ENCODE measurements around the gene CALCB.
"Not testable (repeated sequence)": the region's sequence is repeated elsewhere in the genome, so short reads cannot be mapped to it uniquely, and the experiment has no call there.

- not testable (repeated sequence) for TF ChIP-seq CUX1 (IDR thresholded peaks at IDR 0.05; ENCODE audit: insufficient replicate concordance, low read depth, low read length); RCOR1 (conservative IDR thresholded peaks at IDR 0.05; ENCODE audit: low read depth, low read length); POLR2A (IDR thresholded peaks at IDR 0.05; ENCODE audit: low read depth, low read length); EZH2 (IDR thresholded peaks at IDR 0.05; ENCODE audit: borderline replicate concordance, control insufficient read depth, low read depth, low read length); CHD2 (IDR thresholded peaks at IDR 0.05; ENCODE audit: borderline replicate concordance, low read depth, low read length); POLR2AphosphoS5 (IDR thresholded peaks at IDR 0.05; ENCODE audit: low read length); ZNF274 (IDR thresholded peaks at IDR 0.05; ENCODE audit: insufficient read depth, insufficient read length); SPI1 (IDR thresholded peaks at IDR 0.05; ENCODE audit: borderline replicate concordance, insufficient read depth, low read depth, low read length)
- TF ChIP-seq, protein P1, sequence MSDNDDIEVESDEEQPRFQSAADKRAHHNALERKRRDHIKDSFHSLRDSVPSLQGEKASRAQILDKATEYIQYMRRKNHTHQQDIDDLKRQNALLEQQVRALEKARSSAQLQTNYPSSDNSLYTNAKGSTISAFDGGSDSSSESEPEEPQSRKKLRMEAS (IDR thresholded peaks at IDR 0.05; ENCODE audit: low read depth, low read length): not testable (repeated sequence)
- TF ChIP-seq, protein P2, sequence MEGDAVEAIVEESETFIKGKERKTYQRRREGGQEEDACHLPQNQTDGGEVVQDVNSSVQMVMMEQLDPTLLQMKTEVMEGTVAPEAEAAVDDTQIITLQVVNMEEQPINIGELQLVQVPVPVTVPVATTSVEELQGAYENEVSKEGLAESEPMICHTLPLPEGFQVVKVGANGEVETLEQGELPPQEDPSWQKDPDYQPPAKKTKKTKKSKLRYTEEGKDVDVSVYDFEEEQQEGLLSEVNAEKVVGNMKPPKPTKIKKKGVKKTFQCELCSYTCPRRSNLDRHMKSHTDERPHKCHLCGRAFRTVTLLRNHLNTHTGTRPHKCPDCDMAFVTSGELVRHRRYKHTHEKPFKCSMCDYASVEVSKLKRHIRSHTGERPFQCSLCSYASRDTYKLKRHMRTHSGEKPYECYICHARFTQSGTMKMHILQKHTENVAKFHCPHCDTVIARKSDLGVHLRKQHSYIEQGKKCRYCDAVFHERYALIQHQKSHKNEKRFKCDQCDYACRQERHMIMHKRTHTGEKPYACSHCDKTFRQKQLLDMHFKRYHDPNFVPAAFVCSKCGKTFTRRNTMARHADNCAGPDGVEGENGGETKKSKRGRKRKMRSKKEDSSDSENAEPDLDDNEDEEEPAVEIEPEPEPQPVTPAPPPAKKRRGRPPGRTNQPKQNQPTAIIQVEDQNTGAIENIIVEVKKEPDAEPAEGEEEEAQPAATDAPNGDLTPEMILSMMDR (IDR thresholded peaks at IDR 0.05 in 2 of 3, conservative IDR thresholded peaks at IDR 0.05 in 1 of 3; ENCODE audit: control insufficient read depth in 2 of 3, extremely low read depth in 1 of 3, insufficient read depth in 1 of 3, low read depth in 3 of 3, low read length in 3 of 3): not testable (repeated sequence)
- TF ChIP-seq, protein P3, sequence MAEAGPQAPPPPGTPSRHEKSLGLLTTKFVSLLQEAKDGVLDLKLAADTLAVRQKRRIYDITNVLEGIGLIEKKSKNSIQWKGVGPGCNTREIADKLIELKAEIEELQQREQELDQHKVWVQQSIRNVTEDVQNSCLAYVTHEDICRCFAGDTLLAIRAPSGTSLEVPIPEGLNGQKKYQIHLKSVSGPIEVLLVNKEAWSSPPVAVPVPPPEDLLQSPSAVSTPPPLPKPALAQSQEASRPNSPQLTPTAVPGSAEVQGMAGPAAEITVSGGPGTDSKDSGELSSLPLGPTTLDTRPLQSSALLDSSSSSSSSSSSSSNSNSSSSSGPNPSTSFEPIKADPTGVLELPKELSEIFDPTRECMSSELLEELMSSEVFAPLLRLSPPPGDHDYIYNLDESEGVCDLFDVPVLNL (IDR thresholded peaks at IDR 0.05; ENCODE audit: low read depth, low read length): not testable (repeated sequence)
- TF ChIP-seq, protein P4, sequence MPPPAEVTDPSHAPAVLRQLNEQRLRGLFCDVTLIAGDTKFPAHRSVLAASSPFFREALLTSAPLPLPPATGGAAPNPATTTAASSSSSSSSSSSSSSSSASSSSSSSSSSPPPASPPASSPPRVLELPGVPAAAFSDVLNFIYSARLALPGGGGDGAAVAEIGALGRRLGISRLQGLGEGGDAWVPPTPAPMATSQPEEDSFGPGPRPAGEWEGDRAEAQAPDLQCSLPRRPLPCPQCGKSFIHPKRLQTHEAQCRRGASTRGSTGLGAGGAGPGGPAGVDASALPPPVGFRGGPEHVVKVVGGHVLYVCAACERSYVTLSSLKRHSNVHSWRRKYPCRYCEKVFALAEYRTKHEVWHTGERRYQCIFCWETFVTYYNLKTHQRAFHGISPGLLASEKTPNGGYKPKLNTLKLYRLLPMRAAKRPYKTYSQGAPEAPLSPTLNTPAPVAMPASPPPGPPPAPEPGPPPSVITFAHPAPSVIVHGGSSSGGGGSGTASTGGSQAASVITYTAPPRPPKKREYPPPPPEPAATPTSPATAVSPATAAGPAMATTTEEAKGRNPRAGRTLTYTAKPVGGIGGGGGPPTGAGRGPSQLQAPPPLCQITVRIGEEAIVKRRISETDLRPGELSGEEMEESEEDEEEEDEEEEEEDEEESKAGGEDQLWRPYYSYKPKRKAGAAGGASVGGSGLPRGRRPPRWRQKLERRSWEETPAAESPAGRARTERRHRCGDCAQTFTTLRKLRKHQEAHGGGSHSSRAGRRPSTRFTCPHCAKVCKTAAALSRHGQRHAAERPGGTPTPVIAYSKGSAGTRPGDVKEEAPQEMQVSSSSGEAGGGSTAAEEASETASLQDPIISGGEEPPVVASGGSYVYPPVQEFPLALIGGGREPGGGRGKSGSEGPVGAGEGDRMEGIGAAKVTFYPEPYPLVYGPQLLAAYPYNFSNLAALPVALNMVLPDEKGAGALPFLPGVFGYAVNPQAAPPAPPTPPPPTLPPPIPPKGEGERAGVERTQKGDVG (CRISPR knock-in tag; IDR thresholded peaks at IDR 0.05): not testable (repeated sequence)
Measured at GRCh38 chr11:15031945-15032344, 41.4 kb upstream of the CALCB start.
